DOHH2 (cell line): ENCODE data around the gene DAPL1.

ENCODE experiments used
- EZH2phosphoT487 ChIP-seq: fragments of 200-600 bp; sonication (generic); IDR thresholded peaks from 2 replicates; pipeline ENCODE4 v1.6.1; 2017; ENCODE audit warnings: borderline replicate concordance, mild to moderate bottlenecking, antibody characterized with exemption, low read length, moderate library complexity, mixed read lengths
- TF ChIP-seq, protein P1 (sequence below): fragments of 200-600 bp; sonication (generic); IDR thresholded peaks from one replicate; pipeline ENCODE4 v1.5.1; 2014; ENCODE audit warnings: antibody characterized with exemption, mild to moderate bottlenecking, low read depth, low read length; ENCODE audit not compliant: poor library complexity, severe bottlenecking

DNA sequence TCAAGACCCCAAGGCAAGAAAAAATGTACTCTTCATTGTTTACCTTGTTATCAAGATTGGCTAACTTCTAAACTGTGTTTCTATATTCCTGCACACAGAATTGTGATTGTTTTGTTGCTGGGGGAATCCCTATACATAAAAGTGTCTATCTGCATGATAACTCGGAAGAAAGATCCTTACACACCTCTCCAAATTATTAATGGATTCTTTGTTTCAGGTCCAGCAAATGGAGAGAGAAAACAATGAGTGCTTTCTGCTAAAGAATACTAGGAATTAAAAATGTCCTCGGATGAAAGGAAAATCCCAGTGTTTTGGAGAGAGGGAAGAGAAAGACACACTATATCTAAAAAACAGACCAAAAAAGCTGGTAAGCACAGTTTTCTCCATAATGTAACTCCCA lies 6.2 kb upstream of the DAPL1 start:
- no peak for TF ChIP-seq EZH2phosphoT487
- TF ChIP-seq, protein P1, sequence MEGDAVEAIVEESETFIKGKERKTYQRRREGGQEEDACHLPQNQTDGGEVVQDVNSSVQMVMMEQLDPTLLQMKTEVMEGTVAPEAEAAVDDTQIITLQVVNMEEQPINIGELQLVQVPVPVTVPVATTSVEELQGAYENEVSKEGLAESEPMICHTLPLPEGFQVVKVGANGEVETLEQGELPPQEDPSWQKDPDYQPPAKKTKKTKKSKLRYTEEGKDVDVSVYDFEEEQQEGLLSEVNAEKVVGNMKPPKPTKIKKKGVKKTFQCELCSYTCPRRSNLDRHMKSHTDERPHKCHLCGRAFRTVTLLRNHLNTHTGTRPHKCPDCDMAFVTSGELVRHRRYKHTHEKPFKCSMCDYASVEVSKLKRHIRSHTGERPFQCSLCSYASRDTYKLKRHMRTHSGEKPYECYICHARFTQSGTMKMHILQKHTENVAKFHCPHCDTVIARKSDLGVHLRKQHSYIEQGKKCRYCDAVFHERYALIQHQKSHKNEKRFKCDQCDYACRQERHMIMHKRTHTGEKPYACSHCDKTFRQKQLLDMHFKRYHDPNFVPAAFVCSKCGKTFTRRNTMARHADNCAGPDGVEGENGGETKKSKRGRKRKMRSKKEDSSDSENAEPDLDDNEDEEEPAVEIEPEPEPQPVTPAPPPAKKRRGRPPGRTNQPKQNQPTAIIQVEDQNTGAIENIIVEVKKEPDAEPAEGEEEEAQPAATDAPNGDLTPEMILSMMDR, result no peak
